Frontal cortex (tissue), 4 donors: ENCODE measurements around the gene ETS2. TPM values are rescaled to one million over a fixed set of nuclear protein-coding genes. Genes with fewer than 3 reads are reported as not detected.

ENCODE experiments used
- DNase-seq, 2 donors: peaks; one replicate each; pipeline ENCODE4 v3.0.0; 2012; ENCODE audit warnings: low spot score in 2 of 2
- FAIRE-seq: peaks from 2 replicates; lab custom pipeline; 2012; peaks lifted over from hg19 to GRCh38; lab: Jason Lieb, UNC
- total RNA-seq: library from RNA; depleted of rRNA; stranded (reverse); fragments of >200 nt; gene quantifications from one replicate; pipeline ENCODE4 v1.2.3, GENCODE V29; 2014
- donor health status: control.
- donor health status: control.
- donor health status: control.

The ETS2 gene
- total RNA-seq, 1 donor from 2014 or later = 11.0 TPM

DNA sequence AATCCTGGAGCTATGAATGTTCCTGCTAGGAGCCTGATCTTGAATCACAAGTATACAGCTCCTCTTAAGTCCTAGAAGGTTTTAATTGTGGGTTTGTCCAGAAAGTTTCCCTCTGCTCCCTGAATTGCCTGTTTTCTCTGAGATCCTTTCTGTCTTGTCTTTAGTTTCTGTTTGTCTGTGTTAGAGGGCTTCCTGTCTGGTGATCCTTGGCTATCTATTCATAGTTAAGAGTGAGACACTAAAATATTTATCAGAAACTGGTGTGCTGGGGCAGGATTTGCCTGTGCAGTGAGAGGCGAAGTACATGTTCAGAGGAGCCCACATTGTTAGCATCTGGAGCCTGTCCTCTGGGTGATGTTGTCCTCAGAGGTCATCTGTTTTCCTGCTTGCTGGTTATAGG is 45.4 kb downstream of the ETS2 start:
- FAIRE-seq (no peak), DNase-seq (no peak)

GRCh38 chr21:38852278-38852677 is 46.5 kb downstream of the ETS2 start:
- no peak for DNase-seq
- no peak for FAIRE-seq

GRCh38 chr21:38852708-38853107 is 47.0 kb downstream of the ETS2 start:
- FAIRE-seq (no peak), DNase-seq (no peak)

DNA sequence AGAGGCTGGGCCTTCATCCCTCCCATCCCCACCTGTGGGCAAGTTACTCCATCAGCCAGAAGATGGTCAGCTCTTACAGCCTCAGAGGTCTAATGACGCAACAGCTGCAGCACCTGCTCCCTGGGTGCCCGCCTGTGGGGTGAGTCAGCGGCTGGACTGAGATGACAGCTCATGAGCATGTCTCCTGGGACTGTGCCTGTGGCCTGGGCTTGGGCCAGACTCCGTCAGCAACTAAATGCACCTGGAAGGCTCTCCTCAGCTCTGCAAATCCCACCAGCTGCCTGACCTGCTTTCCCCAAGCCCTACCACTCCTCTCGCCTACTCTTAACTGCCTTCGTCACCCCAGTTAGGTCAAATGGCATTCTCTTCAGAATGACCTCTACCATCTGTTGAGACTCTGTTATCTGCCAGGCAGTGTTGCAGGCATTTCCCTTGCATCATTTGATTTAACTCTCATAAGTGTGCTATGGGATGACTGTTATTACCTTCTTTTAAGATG is 47.7 kb downstream of the ETS2 start:
- DNase-seq (no peak), FAIRE-seq (no peak)

DNA sequence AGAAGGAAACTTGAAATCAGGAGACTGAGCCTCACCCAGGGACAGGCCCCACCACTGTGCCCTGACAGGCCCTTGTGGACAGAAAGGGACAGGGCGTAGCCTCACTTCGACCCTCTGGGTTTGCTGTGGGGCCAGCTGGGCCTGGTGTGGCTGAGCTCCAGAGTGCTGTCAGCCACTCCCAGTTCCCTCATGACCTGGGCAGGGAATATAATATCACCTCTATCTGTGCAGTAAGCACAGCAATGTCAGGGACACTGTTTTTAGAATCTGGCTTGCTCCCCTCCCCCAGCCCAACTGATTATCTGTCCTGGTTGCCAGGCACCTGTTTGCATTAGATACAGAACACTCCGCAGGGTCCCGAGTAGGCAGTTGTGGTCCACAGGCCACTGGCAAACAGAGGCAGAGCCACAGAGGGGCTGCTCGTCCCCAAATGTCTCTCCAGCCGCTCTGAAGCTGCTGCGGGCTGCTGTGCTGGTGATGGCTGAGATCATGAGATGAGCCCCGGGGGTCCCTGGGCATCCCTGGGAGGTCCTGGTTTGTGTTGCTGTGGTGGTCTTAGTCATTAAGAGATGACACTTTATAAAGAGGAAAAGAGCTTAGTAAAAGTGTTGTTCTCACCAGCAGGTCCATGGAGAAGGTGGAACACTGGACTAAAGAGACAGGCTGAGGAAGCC is 51.6 kb downstream of the ETS2 start:
- no peak for FAIRE-seq
- no peak for DNase-seq

DNA sequence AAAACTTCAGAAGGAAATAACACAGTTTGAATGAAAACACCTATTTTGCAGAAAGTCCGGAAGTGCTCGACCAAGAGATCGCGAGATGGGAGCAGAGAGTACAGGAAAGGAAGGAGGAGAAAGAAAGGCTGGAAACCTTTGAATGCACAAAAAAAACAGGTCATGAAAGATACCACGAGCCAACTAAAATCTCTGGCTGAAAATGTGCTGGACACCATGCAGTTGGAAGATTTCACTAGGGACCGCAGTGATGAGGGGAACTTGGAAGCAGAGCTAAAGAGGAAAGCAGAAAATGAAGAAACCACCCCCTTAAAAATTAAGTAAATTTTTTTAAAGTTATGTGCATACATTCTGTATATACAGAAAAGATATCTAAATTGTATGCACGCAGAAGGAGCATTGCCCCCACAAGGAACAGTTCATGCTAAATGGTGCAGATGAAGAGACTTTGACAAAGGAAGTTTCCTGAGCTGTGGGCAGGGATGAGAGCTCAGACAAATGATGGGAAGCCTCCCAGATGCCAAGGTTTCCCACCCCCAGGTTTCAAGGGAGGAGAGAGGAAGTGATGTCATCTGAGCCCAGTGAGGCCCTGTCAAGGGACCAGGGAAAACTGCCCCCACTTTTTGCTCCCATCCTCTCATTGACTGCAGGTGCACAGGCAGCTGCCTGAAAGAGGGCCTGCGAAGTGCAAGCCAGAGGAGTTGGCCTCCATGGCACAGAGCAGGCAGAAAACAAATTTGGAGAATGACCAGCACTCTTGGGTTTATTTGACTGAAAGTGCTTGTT is 52.5 kb downstream of the ETS2 start:
- no peak for FAIRE-seq

DNA sequence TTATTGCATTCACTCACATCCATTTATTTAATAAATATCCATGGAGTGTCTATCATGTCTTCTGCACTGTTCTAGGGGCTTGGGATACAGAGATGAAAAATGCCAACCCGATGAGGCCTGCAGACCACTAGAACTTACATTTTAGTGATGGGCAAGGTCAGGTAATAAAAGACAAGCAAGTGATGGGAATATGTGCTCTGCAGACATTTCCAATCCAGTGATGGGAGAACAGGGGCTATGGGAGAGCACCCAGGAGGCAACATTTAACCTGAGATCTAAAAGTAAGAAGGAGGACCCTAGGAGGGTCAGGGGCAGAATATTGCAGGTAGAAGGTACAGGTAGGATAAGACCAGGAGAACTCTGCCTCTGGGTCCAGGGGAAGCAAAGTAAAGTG is 53.1 kb downstream of the ETS2 start:
- DNase-seq (no peak), FAIRE-seq (no peak)

More for the DNA sequence above, 52.5 kb downstream of the ETS2 start:
- DNase-seq = no peak

GRCh38 chr21:38859852-38860251 is 54.1 kb downstream of the ETS2 start:
- FAIRE-seq = no peak
- no peak for DNase-seq

DNA sequence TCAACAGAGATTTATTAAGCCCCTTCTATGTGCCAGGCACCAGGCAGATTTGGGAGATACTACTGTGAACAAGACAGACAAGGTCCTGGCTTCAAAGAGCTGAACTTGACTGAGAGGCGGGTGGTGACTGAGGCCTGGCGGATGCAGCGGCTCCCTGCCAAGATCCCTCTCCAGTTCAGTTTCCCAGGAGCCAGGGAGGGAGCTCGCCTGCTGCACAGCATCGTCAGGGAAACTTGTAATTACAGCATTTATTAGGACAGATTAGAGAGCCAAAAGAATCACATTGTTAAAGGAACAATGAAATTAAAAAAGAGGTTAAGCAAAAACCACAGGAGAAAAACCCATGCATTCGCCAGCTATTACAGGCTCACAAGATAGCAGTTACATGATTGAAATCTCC is 55.3 kb downstream of the ETS2 start:
- DNase-seq = no peak
- FAIRE-seq = no peak

DNA sequence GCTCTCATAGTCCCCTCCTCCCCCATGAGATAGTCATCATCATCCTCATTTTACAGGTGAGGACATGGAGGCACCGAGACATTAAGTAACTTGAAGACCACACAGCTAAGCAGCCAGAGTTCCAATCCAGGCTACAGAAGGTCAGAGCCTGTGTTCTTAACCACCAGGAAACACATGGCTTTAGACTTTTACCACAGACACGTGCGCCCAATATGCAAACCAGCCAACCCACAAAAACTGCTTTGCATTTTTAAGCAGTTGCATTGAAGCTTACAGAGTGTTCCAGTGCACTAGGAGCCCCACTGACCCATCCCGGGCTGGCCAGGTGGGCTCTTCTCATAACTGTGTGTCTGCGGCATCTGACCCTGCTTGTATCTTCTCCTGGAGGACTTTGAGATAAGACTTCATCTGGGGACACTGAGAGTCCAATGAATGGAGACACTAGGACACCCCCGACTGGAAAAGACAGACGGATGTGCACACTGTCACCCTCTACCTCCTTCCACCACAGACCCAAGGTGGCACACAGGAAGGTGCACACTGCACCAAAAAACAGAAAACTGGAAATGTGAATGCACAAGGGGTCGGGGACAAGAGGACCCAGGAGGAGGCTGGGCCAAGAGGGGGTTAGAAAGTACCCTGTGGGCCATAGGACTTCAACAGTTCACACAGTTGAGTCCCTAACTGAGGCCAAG is 56.4 kb downstream of the ETS2 start:
- FAIRE-seq = no peak
- DNase-seq = no peak

- FAIRE-seq = no peak
These were observed 57.6 kb downstream of the ETS2 start for GRCh38 chr21:38863291-38863690.

DNA sequence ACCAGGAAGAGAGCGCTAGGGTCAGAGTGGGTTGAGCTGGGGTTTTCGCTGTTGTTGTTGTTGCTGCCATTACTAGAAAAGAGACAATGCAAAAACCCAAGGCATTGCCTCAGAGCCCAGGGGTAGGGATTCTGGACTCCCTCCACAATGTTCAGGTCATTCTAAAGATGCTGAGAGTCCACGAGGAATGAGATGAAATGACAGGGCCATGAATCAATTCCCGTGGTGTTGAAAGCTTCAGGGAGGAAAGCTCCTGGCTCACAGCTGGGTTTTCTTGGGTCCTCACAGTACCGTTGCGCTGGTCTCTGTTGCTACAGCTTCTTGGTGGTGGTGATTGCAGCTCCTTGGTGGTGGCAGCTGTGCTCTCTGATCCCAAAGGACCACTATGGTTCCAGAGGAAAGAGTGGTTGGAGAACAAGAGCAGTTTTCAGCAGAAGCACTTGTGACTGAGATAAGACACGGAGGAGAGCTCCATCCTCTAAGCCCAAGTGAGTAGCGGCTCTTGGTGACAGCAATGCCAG is 58.2 kb downstream of the ETS2 start:
- DNase-seq (no peak), FAIRE-seq (no peak)

More at GRCh38 chr21:38863291-38863690, 57.6 kb downstream of the ETS2 start:
- no peak for DNase-seq

DNA sequence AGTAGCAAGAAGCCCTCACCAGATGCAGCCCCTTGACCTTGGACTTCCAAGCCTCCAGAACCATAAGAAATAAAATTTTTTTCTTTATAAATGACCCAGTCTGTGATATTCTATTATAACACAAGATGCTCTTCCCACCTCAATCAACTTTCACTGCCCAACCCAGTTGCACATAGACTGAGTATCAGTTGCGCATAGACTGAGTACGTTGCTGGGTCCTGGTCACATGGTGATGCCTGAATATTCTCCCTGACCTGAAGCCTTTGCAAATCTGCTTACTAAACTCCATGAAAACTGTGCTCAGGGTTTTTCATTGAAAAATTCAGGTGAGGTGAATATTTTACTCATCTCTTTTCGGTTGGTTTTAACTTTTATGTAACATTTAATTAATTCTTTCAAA is 59.2 kb downstream of the ETS2 start:
- FAIRE-seq = no peak

DNA sequence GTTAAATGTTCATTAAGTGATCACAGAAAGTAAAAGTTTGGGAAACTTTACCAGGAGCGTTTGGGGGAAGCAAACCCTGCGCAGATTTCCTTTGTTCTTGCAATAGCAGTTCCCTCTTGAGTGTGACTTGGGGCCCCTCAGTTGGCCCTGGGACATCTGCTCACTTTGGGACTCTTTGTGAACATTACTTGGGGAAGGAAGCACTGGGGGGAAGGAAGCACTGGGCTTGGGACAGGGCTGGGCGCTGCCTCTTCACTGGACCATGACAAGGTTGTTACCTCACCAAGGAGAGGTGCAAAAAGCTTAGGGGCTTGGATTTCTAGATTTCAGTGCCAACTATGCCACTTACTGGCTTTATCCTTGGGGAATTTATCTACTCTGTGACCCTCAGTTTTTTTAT is 63.5 kb downstream of the ETS2 start:
- FAIRE-seq (no peak), DNase-seq (no peak)

More for the DNA sequence above, 59.2 kb downstream of the ETS2 start:
- no peak for DNase-seq

GRCh38 chr21:38869946-38870345 is 64.2 kb downstream of the ETS2 start:
- DNase-seq (no peak), FAIRE-seq (no peak)
